C4-2B (cell line): ENCODE results near the gene KCNN1.
A peak's percentile ranks its signal among the peaks of the same experiment; 100 is the strongest.
"Not testable (repeated sequence)": the region's sequence is repeated elsewhere in the genome, so short reads cannot be mapped to it uniquely, and the experiment has no call there.

Source experiments
- H3K27ac ChIP-seq: fragments of 450-650 bp; 2 replicates; pipeline ENCODE4 v1.5.1; 2017
- CTCF ChIP-seq: fragments of 450-650 bp; conservative IDR thresholded peaks from 2 replicates; pipeline ENCODE4 v1.5.1; 2017; ENCODE audit warnings: mild to moderate bottlenecking
- ZFX ChIP-seq: fragments of 450-650 bp; IDR thresholded peaks from 2 replicates; pipeline ENCODE4 v1.6.1; 2017

Gene KCNN1

GRCh38 chr19:18020212-18021085, 53.5 kb downstream of the KCNN1 start:
- no peak overlapping the region for H3K27ac ChIP-seq

DNA sequence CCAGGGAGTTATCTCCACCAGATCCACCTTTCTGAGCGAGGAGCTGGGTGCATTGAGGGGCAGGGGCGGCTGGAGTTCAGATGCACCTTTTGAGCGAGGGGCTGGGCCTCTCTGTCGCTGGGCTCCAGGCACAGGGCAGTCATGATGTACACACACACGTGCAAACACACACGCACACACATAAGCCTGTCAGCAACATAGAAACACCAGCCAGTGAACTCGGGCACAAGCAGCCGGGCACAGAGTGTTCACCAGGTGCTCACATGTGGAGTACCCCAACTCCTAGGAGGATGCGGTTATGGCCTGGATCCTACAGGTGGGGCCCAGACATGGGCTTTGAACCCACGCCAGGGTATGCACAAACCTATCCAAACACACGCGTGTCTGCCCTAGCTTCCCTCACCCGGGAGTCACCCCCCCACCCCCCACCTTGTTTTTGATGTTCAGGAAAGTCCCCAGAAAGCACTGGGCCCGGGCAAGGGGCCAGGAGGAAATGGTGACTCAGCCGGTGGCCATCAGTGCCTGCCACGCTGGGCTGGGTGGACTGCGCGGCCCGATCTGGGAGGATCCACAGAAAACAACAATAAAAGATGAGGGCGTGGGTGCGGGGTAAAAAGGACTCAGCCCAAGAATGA, 54.3 kb downstream of the KCNN1 start:
- no peak overlapping the region for H3K27ac ChIP-seq
- TF ChIP-seq ZFX (no peak), CTCF (no peak)

More at GRCh38 chr19:18020212-18021085, 53.5 kb downstream of the KCNN1 start:
- no peak for TF ChIP-seq CTCF
- TF ChIP-seq ZFX: no peak

DNA sequence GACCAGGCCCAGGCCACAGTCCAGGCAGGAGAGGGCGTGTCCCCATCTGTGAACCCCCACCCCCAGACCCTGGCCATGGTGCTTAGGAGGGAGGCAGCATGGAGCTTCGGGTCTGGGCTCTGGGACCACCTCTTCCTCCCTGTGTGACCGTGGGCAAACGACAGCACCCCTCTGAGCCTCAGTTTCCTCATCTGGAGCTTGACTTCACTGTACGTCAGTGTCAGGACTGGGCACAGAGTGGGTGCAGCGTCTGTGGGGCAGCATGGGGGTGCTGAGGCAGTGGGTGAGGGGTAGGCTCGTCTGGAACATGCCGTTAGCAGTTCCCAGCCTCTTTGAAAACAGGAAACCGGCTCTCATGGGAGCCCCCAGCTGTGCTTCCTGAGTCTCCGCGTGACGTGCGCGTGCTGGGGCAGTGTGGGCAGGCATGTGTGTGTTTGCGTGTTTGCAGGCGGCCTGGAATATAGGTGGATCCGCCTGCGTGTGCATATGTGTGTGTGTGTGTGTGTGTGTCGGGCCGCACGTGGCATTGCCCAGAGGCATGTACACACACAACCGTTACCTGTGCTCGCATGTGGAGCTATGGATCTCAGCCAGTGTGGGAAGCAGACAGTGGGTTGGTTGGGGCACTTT, 56.8 kb downstream of the KCNN1 start:
- no peak overlapping the region for H3K27ac ChIP-seq
- no peak for TF ChIP-seq CTCF
- no peak for TF ChIP-seq ZFX

- no peak overlapping the region for H3K27ac ChIP-seq
- TF ChIP-seq CTCF (no peak), ZFX (no peak)
Measured at GRCh38 chr19:18027151-18027550, 60.2 kb downstream of the KCNN1 start.

- peak overlapping the region; percentile 8; the same call in 1 of the 2 replicates for H3K27ac ChIP-seq
- TF ChIP-seq ZFX (no peak), CTCF (no peak)
Measured at GRCh38 chr19:18029617-18030338, 62.9 kb downstream of the KCNN1 start.

DNA sequence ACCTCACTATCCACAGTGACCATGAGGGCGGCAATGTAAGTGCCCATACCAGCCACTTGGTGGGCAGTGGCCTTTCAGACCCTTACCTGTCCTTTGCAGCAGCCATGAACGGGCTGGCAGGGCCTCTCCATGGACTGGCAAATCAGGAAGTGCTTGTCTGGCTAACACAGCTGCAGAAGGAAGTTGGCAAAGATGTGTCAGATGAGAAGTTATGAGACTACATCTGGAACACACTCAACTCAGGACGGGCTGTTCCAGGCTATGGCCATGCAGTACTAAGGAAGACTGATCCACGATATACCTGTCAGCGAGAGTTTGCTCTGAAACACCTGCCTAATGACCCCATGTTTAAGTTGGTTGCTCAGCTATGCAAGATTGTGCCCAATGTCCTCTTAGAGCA, 64.5 kb downstream of the KCNN1 start:
- H3K27ac ChIP-seq: 0 out of 2 replicates have a peak overlapping the region, but pooled peaks have one; percentile 8

DNA sequence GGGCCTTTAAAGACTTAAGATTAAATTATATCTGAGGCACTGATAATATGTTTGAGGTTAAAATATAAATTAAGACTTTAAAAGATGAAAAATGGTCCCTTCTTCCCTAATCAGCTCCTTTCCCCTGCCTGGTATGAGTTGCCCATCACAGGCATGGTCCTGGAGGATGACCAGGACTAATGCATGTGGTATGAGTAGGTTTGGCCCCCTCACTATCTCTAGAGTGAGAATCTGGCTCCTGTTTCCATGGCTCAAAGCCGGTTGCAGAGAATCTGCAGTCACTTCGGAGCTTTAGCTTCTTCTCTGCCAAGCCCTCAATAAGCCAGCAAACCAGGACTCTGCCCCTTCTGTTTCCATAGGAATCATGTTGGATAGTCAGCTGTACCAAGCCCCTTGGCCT, 65.2 kb downstream of the KCNN1 start:
- not testable (repeated sequence) for H3K27ac ChIP-seq

DNA sequence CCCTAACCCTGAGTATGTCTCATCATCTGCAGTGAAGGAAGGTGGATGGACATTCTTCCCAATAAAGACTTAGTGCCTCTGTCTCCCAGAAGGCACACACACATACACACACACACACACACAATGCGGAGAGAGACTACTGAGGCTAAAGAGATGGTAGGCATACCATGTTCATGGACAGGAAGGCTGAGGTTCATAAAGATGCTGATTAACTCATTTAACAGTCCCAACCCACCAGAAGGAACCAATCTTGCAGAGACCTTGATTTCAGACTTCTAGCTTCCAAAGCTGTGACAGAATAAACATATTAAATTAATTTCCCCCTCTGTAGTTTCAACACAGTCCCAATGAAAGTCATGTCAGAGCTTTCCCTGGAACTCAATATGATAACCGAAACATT, 74.1 kb downstream of the KCNN1 start:
- no peak overlapping the region for H3K27ac ChIP-seq
- TF ChIP-seq CTCF (no peak), ZFX (no peak)
